H9 (cell line): ENCODE data around the gene IL15RA. TPM values are rescaled to one million over a fixed set of nuclear protein-coding genes. Genes with fewer than 3 reads are reported as not detected.

Experiments
- DNase-seq: peaks from one replicate; pipeline ENCODE4 v3.0.0-alpha.2; 2017
- H2AFZ ChIP-seq: one replicate; pipeline ENCODE4 v1.6.1; 2013; ENCODE audit warnings: mild to moderate bottlenecking, low read length, control low read depth, moderate library complexity
- H2AK5ac ChIP-seq: 2 replicates; pipeline ENCODE4 v1.6.1; 2013; ENCODE audit warnings: low read length, control low read depth, mixed read lengths; ENCODE audit not compliant: insufficient read length
- H2BK120ac ChIP-seq: one replicate; pipeline ENCODE4 v1.6.1; 2013; ENCODE audit warnings: low read depth, mild to moderate bottlenecking, low read length, control low read depth, inconsistent platforms; ENCODE audit not compliant: poor library complexity, severe bottlenecking
- H2BK12ac ChIP-seq: 2 replicates; pipeline ENCODE4 v1.6.1; 2013; ENCODE audit warnings: low read length, control low read depth, mixed read lengths, low read depth; ENCODE audit not compliant: insufficient read length
- H2BK15ac ChIP-seq: 2 replicates; pipeline ENCODE4 v1.6.1; 2013; ENCODE audit warnings: low read depth, low read length, control low read depth
- H2BK20ac ChIP-seq: one replicate; pipeline ENCODE4 v1.6.1; 2013; ENCODE audit warnings: low read depth, mild to moderate bottlenecking, low read length, control low read depth, inconsistent platforms; ENCODE audit not compliant: poor library complexity, severe bottlenecking
- H2BK5ac ChIP-seq: 2 replicates; pipeline ENCODE4 v1.6.1; 2013; ENCODE audit warnings: low read length, control low read depth, mixed read lengths; ENCODE audit not compliant: insufficient read length
- H3K14ac ChIP-seq: 2 replicates; pipeline ENCODE4 v1.6.1; 2013; ENCODE audit warnings: low read length, control low read depth; ENCODE audit not compliant: insufficient read depth
- H3K18ac ChIP-seq: 2 replicates; pipeline ENCODE4 v1.6.1; 2013; ENCODE audit warnings: low read depth, mild to moderate bottlenecking, mixed read lengths, low read length, control low read depth; ENCODE audit not compliant: insufficient read length
- H3K23ac ChIP-seq: 2 replicates; pipeline ENCODE4 v1.6.1; 2013; ENCODE audit warnings: low read length, control low read depth, mixed read lengths, low read depth; ENCODE audit not compliant: insufficient read length
- H3K23me2 ChIP-seq: 2 replicates; pipeline ENCODE4 v1.6.1; 2013; ENCODE audit warnings: low read depth, mild to moderate bottlenecking, mixed read lengths, low read length, control low read depth; ENCODE audit not compliant: insufficient read length, poor library complexity, severe bottlenecking
- H3K27ac ChIP-seq: 2 replicates; pipeline ENCODE4 v1.5.1; 2013; ENCODE audit warnings: low read length, control low read depth, mixed read lengths, low read depth; ENCODE audit not compliant: insufficient read length
- H3K27me3 ChIP-seq: 2 replicates; pipeline ENCODE4 v1.6.1; 2013; ENCODE audit warnings: low read length, control low read depth, inconsistent platforms; ENCODE audit not compliant: insufficient read depth
- H3K4ac ChIP-seq: 2 replicates; pipeline ENCODE4 v1.6.1; 2013; ENCODE audit warnings: low read depth, mild to moderate bottlenecking, control low read depth, inconsistent platforms, low read length, moderate library complexity
- H3K4me1 ChIP-seq: 2 replicates; pipeline ENCODE4 v1.6.1; 2013; ENCODE audit warnings: low read length, control low read depth, inconsistent platforms; ENCODE audit not compliant: insufficient read depth
- H3K4me2 ChIP-seq: 2 replicates; pipeline ENCODE4 v1.6.1; 2013; ENCODE audit warnings: low read length, control low read depth, mixed read lengths; ENCODE audit not compliant: insufficient read length, insufficient read depth
- H3K56ac ChIP-seq: 2 replicates; pipeline ENCODE4 v1.6.1; 2013; ENCODE audit warnings: low read depth, mild to moderate bottlenecking, mixed read lengths, low read length, control low read depth; ENCODE audit not compliant: insufficient read length
- H3K79me1 ChIP-seq: 2 replicates; pipeline ENCODE4 v1.6.1; 2013; ENCODE audit warnings: low read depth, mild to moderate bottlenecking, moderate library complexity, low read length, control low read depth, inconsistent platforms; ENCODE audit not compliant: insufficient read depth, poor library complexity, severe bottlenecking
- H3K79me2 ChIP-seq: 2 replicates; pipeline ENCODE4 v1.6.1; 2013; ENCODE audit warnings: low read length, control low read depth, inconsistent platforms; ENCODE audit not compliant: insufficient read depth
- H3K9ac ChIP-seq: 2 replicates; pipeline ENCODE4 v1.6.1; 2013; ENCODE audit warnings: low read length, control low read depth, mixed read lengths; ENCODE audit not compliant: insufficient read length; ENCODE audit errors: extremely low read depth
- H3K9me3 ChIP-seq: one replicate; pipeline ENCODE4 v1.6.1; 2013; ENCODE audit warnings: low read depth, low read length, inconsistent platforms; ENCODE audit not compliant: control insufficient read depth
- H3T11ph ChIP-seq: one replicate; pipeline ENCODE4 v1.6.1; 2013; ENCODE audit warnings: mild to moderate bottlenecking, low read length, control low read depth, inconsistent platforms
- H4K20me1 ChIP-seq: one replicate; pipeline ENCODE4 v1.6.1; 2013; ENCODE audit not compliant: control insufficient read depth, insufficient read length, insufficient read depth
- H4K5ac ChIP-seq: 2 replicates; pipeline ENCODE4 v1.6.1; 2013; ENCODE audit warnings: low read depth, mild to moderate bottlenecking, mixed read lengths, low read length, control low read depth; ENCODE audit not compliant: insufficient read length
- H4K8ac ChIP-seq: replicated peaks from 2 replicates; pipeline ENCODE4 v1.6.1; 2013; ENCODE audit warnings: low read length, control low read depth, mixed read lengths, low read depth; ENCODE audit not compliant: insufficient read length
- H4K91ac ChIP-seq: 2 replicates; pipeline ENCODE4 v1.6.1; 2013; ENCODE audit warnings: low read depth, mild to moderate bottlenecking, moderate library complexity, mixed read lengths, low read length, control low read depth; ENCODE audit not compliant: insufficient read length
- H3K27ac Mint-ChIP-seq, 3 experiments: 2 replicates in 2 of 3; 3 replicates in 1 of 3; pipeline ENCODE4 v1.8.0; 2020 to 2021; ENCODE audit warnings: mixed read lengths in 3 of 3, mild to moderate bottlenecking in 1 of 3, moderate library complexity in 1 of 3
- H3K27me3 Mint-ChIP-seq: 2 replicates; pipeline ENCODE4 v1.8.0; 2021; ENCODE audit warnings: low read depth, mild to moderate bottlenecking, moderate library complexity, mixed read lengths
- H3K36me3 Mint-ChIP-seq, 3 experiments: 2 replicates in 2 of 3; 3 replicates in 1 of 3; pipeline ENCODE4 v1.8.0; 2020 to 2021; ENCODE audit warnings: low read depth in 3 of 3, mixed read lengths in 3 of 3; ENCODE audit not compliant: insufficient read depth in 1 of 3
- H3K4me1 Mint-ChIP-seq, 2 experiments: 2 replicates each; pipeline ENCODE4 v1.8.0; 2020; ENCODE audit warnings: mixed read lengths in 2 of 2
- H3K4me3 Mint-ChIP-seq, 2 experiments: 2 replicates in 1 of 2; 3 replicates in 1 of 2; pipeline ENCODE4 v1.8.0; 2020 to 2021; ENCODE audit warnings: mild to moderate bottlenecking in 2 of 2, mixed read lengths in 2 of 2, moderate library complexity in 1 of 2
- H3K9me3 Mint-ChIP-seq, 2 experiments: 2 replicates in 1 of 2; 3 replicates in 1 of 2; pipeline ENCODE4 v1.8.0; 2020; ENCODE audit warnings: mild to moderate bottlenecking in 2 of 2, mixed read lengths in 2 of 2, moderate library complexity in 1 of 2
- WGBS: extraction: QIAGEN DNeasy Blood & Tissue Kit; methylation state at CpG from one replicate; pipeline ENCODE4 v1.1.7; 2013; ENCODE audit warnings: missing lambda C conversion rate, low lambda C conversion rate, mixed read lengths; ENCODE audit not compliant: insufficient read length; ENCODE audit errors: extremely low coverage; 5-methylcytosine and 5-hydroxymethylcytosine counted together
- total RNA-seq: library from RNA; stranded (reverse); gene quantifications from 2 replicates; pipeline ENCODE4 v1.2.1, GENCODE V29; 2021
- TF ChIP-seq, protein P1 (sequence below): fragments of 200-600 bp; sonication (generic); conservative IDR thresholded peaks from 3 replicates; pipeline ENCODE4 v1.8.0; 2021; ENCODE audit warnings: antibody characterized with exemption, mild to moderate bottlenecking

Gene IL15RA
- total RNA-seq, 1 experiment from 2014 or later, result 0.31 TPM

DNA sequence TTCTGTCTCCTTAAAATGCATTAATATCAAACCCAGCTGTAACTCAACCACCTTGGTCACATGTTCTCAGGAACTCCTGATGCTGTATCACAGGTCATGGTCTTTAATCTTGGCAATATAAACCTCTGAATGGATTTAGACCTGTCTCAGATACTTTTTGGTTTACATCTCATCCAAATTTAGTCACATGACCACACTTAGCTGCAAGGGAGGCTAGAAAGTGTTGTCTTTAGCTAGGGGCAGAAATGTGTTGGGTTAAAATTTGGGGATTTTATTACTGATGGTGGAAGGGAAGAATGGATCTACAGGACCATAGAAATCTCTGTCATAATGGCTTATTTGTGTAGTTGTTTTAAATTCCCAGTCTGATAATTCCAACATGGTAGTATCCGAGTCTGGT lies 29.6 kb upstream of the IL15RA start:
- Histone ChIP-seq H4K91ac (no peak overlapping the region), H3K9ac (no peak overlapping the region), H2BK120ac (no peak overlapping the region), H3K14ac (no peak overlapping the region), H3K9me3 (no peaks in the 10 kb centered on the region), H3T11ph (no peak overlapping the region), H2BK15ac (no peak overlapping the region), H3K23ac (no peak overlapping the region), H3K4me1 (no peaks in the 10 kb centered on the region; the same call in 1 of the 2 replicates), H4K5ac (no peak overlapping the region), H2BK12ac (no peak overlapping the region), H3K4ac (no peak overlapping the region), H3K27me3 (no peaks in the 10 kb centered on the region), H3K23me2 (no peaks in the 10 kb centered on the region), H2AK5ac (no peak overlapping the region), H3K79me1 (no peaks in the 10 kb centered on the region), H2BK20ac (no peak overlapping the region), H4K8ac (no peak overlapping the region), H3K27ac (no peak overlapping the region), H3K18ac (no peak overlapping the region), H4K20me1 (no peaks in the 10 kb centered on the region), H2AFZ (no peak overlapping the region), H2BK5ac (no peak overlapping the region), H3K56ac (no peak overlapping the region), H3K4me2 (no peak overlapping the region), H3K79me2 (no peaks in the 10 kb centered on the region)
- Mint-ChIP-seq H3K4me1 (peaks cover 13 to 18% of the 10 kb centered on the region in 2 experiments), H3K36me3 (peaks cover 0 to 4% (median 2%) of the 10 kb centered on the region in 3 experiments; a peak in 2 of 7 replicates), H3K4me3 (no peak overlapping the region), H3K9me3 (peaks cover 6 to 13% of the 10 kb centered on the region in 2 experiments), H3K27ac (no peak overlapping the region), H3K27me3 (peaks cover 4% of the 10 kb centered on the region)
- no CpG with 5 or more reads among the region's 1 CpG for WGBS
- DNase-seq, result no peak
- TF ChIP-seq, protein P1, sequence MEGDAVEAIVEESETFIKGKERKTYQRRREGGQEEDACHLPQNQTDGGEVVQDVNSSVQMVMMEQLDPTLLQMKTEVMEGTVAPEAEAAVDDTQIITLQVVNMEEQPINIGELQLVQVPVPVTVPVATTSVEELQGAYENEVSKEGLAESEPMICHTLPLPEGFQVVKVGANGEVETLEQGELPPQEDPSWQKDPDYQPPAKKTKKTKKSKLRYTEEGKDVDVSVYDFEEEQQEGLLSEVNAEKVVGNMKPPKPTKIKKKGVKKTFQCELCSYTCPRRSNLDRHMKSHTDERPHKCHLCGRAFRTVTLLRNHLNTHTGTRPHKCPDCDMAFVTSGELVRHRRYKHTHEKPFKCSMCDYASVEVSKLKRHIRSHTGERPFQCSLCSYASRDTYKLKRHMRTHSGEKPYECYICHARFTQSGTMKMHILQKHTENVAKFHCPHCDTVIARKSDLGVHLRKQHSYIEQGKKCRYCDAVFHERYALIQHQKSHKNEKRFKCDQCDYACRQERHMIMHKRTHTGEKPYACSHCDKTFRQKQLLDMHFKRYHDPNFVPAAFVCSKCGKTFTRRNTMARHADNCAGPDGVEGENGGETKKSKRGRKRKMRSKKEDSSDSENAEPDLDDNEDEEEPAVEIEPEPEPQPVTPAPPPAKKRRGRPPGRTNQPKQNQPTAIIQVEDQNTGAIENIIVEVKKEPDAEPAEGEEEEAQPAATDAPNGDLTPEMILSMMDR, result no peak
